SJSA1 (cell line): ENCODE results near the gene ANGPT4. TPM values are rescaled to one million over a fixed set of nuclear protein-coding genes. Genes with fewer than 3 reads are reported as not detected.

Experiments used
- DNase-seq, 2 experiments: peaks; one replicate each; pipeline ENCODE4 v3.0.0-alpha.2; 2015 to 2020; ENCODE audit warnings: low spot score in 2 of 2, low read depth in 1 of 2
- H3K27ac ChIP-seq: fragments of 250-450 bp; sonication (Bioruptor Pico); 2 replicates; pipeline ENCODE4 v1.5.1; 2020; ENCODE audit warnings: mild to moderate bottlenecking, moderate library complexity
- H3K27me3 ChIP-seq: fragments of 250-450 bp; sonication (Bioruptor Pico); replicated peaks from 2 replicates; pipeline ENCODE4 v1.5.1; 2020; ENCODE audit warnings: mild to moderate bottlenecking, moderate library complexity
- H3K36me3 ChIP-seq: fragments of 250-450 bp; sonication (Bioruptor Pico); 2 replicates; pipeline ENCODE4 v1.5.1; 2020; ENCODE audit warnings: mild to moderate bottlenecking
- H3K4me1 ChIP-seq: fragments of 250-450 bp; sonication (Bioruptor Pico); replicated peaks from 2 replicates; pipeline ENCODE4 v1.6.1; 2021; ENCODE audit warnings: mild to moderate bottlenecking
- H3K4me3 ChIP-seq: fragments of 250-450 bp; sonication (Bioruptor Pico); 2 replicates; pipeline ENCODE4 v1.5.1; 2020; ENCODE audit warnings: mild to moderate bottlenecking
- H3K9me3 ChIP-seq: fragments of 250-450 bp; sonication (Bioruptor Pico); replicated peaks from 2 replicates; pipeline ENCODE4 v1.5.1; 2020; ENCODE audit warnings: mild to moderate bottlenecking
- total RNA-seq: library from RNA; depleted of rRNA; stranded (reverse); fragments of >200 nt; shearing (Covaris generic); gene quantifications from 2 replicates; pipeline ENCODE4 v1.2.3, GENCODE V29; 2014; rRNA removed

The ANGPT4 gene
- total RNA-seq, result not detected in 2 replicates

DNA sequence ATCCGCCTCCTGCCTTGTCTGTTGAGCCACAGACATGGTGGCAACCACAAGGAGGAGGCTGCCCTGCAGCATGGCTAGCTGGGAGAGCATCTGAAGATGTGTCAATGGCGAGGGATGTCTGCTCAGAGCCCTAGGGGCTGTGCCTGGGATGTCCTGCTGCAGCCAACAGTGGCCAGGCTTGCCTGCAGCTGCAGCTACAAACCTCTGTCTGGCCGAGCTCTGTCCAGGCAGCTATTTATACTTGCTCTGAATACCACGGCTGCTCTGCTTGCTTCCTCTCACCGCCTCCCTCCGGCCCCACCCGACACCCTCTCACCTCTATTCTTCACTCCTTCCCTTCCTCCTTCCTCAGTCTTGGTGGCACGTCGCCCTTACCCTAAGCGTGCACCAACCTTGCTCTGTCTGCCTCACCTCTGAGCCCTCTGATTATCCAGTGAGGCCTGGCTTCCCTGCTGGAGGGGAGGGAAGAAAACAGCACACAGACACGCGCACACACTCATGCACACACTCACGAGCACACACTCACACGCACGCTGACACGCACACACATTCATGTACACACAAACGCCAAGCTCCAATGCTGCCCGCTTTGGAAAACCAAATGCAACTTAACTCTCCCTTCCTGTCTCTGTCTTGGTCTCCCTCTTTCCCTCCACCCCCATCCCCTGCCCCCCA, at the start of gene ANGPT4:
TSS of gene ANGPT4 (minus strand) at position 210 of the 675 bp plus-strand sequence. CDS start at position 90, 120 bp downstream.
- DNase-seq, result no peak
- H3K4me3 ChIP-seq, result no peak within 1 kb of the TSS
- H3K9me3 ChIP-seq, result no peaks in the 10 kb centered on the region
- no peaks in the 10 kb centered on the region for H3K36me3 ChIP-seq
- peaks cover 8% of the 10 kb centered on the region for H3K27me3 ChIP-seq
- H3K4me1 ChIP-seq, result no peaks in the 10 kb centered on the region
- no peak within 1 kb of the TSS for H3K27ac ChIP-seq

GRCh38 chr20:963795-964194, 47.7 kb upstream of the ANGPT4 start:
- Histone ChIP-seq H3K4me1 (no peaks in the 10 kb centered on the region), H3K27me3 (peaks cover 12% of the 10 kb centered on the region; the same call in 1 of the 2 replicates)

GRCh38 chr20:962683-963082, 46.5 kb upstream of the ANGPT4 start:
- H3K9me3 ChIP-seq, result no peaks in the 10 kb centered on the region
- no peaks in the 10 kb centered on the region for H3K36me3 ChIP-seq
- no peak overlapping the region for H3K27ac ChIP-seq
- H3K4me3 ChIP-seq, result no peak overlapping the region
- H3K27me3 ChIP-seq, result peaks cover 15% of the 10 kb centered on the region; the same call in 1 of the 2 replicates
- H3K4me1 ChIP-seq, result no peaks in the 10 kb centered on the region
- DNase-seq, result no peak

More at GRCh38 chr20:963795-964194, 47.7 kb upstream of the ANGPT4 start:
- H3K4me3 ChIP-seq, result no peak overlapping the region
- H3K27ac ChIP-seq, result no peak overlapping the region
- no peaks in the 10 kb centered on the region for H3K9me3 ChIP-seq
- no peak for DNase-seq
- no peaks in the 10 kb centered on the region for H3K36me3 ChIP-seq

DNA sequence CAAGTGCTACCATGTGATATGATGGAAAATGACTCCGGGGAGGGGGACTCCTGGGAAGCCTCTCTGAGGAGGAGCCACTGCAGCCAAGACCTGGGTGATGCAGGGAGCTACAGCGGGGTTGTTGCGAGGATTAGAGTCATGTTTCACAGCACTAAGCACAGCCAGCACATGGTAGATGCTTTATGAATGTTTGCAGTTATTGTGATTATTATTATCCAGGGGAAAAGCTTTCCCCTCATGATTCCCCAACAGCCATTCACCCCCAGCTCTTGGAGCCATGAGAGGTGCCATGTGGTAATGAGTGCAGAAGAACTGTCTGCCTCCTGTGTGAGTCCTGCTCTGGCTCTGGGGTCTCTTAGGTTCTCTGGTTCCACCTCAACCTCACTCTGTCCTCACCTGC, 46.1 kb upstream of the ANGPT4 start:
- no peaks in the 10 kb centered on the region for H3K36me3 ChIP-seq
- no peak for DNase-seq
- peaks cover 16% of the 10 kb centered on the region; the same call in 1 of the 2 replicates for H3K27me3 ChIP-seq
- H3K4me3 ChIP-seq, result no peak overlapping the region
- no peaks in the 10 kb centered on the region for H3K4me1 ChIP-seq
- no peak overlapping the region for H3K27ac ChIP-seq
- H3K9me3 ChIP-seq, result no peaks in the 10 kb centered on the region

- H3K9me3 ChIP-seq, result no peaks in the 10 kb centered on the region
- peaks cover 16% of the 10 kb centered on the region; the same call in 1 of the 2 replicates for H3K27me3 ChIP-seq
- no peak overlapping the region for H3K27ac ChIP-seq
- H3K4me3 ChIP-seq, result no peak overlapping the region
- H3K4me1 ChIP-seq, result no peaks in the 10 kb centered on the region
- no peaks in the 10 kb centered on the region for H3K36me3 ChIP-seq
- no peak for DNase-seq
Measured at GRCh38 chr20:961768-962167, 45.6 kb upstream of the ANGPT4 start.

DNA sequence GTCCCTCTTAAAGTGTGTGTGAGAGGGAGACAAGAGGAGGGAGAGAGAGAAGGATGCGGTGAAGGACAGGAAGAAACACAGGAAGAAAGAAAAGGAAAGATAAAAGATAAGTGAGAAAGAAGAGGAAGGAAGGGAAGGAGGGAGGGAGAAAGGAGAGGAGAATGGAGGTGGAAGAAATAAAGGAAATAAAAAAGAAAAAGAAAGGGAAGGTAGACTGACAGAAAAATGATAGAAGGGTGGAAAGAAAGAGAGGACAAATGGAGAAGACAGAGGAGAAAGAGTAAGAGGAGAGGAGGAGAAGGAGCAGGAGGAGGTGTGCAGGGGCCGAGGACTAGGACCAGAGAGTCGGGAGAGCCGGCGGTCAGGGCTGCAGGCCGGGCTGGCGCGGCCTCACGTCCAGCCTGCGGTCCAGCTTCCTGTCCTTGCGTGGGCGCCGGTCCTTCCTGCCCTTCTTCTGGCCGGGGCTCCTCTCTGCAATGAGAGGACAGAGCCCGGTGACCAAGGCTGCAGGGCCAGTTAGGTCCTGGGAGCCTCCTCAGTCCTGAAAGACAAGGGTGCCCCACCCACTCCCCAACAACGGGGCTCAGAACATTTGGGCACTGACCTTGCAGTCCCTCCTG, 44.0 kb upstream of the ANGPT4 start:
- Histone ChIP-seq H3K4me3 (no peak overlapping the region), H3K27ac (no peak overlapping the region), H3K27me3 (peaks cover 14% of the 10 kb centered on the region; the same call in 1 of the 2 replicates), H3K9me3 (no peaks in the 10 kb centered on the region), H3K4me1 (no peaks in the 10 kb centered on the region), H3K36me3 (no peaks in the 10 kb centered on the region)
- DNase-seq, result no peak

DNA sequence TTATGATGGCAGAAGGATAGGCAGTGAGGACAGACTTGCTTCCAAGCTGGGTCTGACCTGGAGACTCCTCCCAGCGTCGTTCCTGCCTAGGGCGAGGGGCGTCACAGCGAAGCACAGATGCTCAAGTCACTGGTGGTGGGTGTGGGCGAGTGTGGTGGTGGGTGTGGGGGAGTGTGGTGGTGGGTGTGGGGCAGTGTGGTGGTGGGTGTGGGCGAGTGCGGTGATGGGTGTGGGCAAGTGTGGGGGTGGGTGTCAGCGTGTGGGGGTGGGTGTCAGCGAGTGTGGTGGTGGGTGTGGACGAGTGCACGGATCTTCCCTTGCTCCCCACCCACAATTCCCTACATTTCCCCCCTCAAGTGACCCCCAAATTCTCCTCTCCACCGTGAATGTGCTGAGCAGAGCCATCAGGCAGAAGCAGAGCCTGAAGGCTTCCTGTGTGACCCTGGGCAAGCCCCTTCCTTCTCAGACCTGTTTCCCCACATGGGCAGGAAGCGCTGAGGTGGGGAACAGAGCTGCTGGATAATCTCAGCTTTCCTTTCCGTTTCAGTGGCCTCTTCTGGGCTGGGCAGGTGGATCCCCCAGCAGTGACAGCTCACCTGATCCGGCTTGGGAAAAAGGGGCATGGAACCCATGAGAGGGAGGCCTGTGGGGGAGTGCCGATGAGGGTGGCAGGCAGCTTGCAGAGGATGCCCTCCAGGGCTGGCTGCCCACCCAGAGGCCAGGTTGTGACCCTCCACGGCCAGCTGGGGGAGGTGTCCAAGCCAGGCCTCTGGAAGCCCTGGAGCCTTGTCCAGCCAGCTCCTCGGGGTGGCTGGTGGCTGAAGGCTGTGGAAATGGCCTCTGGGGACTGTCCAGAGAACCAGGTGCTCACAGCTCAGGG, 43.0 kb upstream of the ANGPT4 start:
- Histone ChIP-seq H3K4me3 (no peak overlapping the region), H3K9me3 (no peaks in the 10 kb centered on the region), H3K27ac (no peak overlapping the region), H3K27me3 (peaks cover 10% of the 10 kb centered on the region; the same call in 1 of the 2 replicates), H3K36me3 (no peaks in the 10 kb centered on the region), H3K4me1 (no peaks in the 10 kb centered on the region)
- no peak for DNase-seq

DNA sequence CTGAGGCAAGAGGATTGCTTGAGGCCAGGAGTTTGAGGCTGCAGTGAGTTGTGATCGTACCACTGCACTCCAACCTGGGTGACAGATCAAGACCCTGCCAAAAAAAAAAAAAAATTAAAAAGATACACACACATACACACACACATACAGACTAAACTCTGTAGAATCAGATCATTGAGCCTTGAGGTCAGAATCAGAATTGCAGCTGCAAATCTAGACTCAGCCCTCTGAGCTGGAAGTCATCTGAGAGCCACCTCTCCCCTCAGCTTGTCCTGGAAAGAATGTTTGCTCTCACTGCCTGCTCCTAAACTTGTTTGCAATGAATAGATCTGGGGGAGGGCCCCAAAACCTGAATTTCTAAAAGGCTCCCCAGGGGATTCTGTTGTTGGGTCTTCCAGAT, 41.4 kb upstream of the ANGPT4 start:
- Histone ChIP-seq H3K27me3 (0 out of 2 replicates have a peak, but pooled peaks cover 4% of the 10 kb centered on the region), H3K4me1 (no peaks in the 10 kb centered on the region), H3K4me3 (no peak overlapping the region), H3K27ac (no peak overlapping the region), H3K9me3 (no peaks in the 10 kb centered on the region), H3K36me3 (no peaks in the 10 kb centered on the region)
- no peak for DNase-seq

- H3K27ac ChIP-seq, result no peak overlapping the region
- no peaks in the 10 kb centered on the region for H3K9me3 ChIP-seq
- H3K4me3 ChIP-seq, result no peak overlapping the region
- no peaks in the 10 kb centered on the region for H3K36me3 ChIP-seq
- H3K4me1 ChIP-seq, result no peaks in the 10 kb centered on the region
- DNase-seq, result peak; percentile 59 to 64
- 0 out of 2 replicates have a peak, but pooled peaks cover 4% of the 10 kb centered on the region for H3K27me3 ChIP-seq
Measured at GRCh38 chr20:956330-956951, 40.3 kb upstream of the ANGPT4 start.

DNA sequence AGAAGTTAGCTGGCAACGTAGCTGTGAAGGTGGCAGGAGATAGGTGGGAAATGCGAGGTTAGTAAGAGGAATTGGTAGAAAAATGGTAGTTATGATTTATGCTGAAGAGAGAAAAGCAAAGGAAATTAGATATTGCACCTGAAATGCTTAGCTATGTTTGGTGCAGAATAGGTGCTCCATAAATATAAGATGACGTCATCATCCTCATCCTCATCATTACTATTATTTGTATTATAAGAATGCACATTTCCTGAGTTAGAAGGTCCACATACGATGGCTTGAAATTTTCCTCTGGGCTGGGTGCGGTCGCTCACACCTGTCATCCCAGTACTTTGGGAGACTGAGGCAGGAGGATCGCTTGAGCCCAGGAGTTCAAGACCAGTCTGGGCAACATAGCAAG, 39.5 kb upstream of the ANGPT4 start:
- Histone ChIP-seq H3K4me3 (no peak overlapping the region), H3K36me3 (no peaks in the 10 kb centered on the region), H3K27me3 (0 out of 2 replicates have a peak, but pooled peaks cover 4% of the 10 kb centered on the region), H3K27ac (no peak overlapping the region), H3K9me3 (no peaks in the 10 kb centered on the region), H3K4me1 (no peaks in the 10 kb centered on the region)
- no peak for DNase-seq

DNA sequence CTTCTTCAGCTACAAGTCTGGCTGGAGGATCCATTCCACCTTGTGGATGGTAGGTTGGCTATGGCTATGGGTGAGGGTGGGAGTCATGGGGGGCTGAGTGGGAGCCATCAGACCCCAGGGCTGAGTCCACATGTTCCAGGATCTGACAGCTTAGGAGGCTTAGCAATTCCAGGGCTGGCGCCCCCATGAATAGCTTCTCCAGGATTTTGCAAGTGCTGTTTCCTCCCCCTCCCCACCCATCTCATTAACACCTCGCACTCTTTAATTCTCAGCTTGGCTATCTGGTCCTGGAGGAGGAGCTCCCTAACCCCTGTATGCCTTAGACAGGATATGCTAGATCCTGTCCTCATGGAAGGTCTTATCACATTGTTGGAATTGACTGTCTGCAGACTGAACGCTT, 39.0 kb upstream of the ANGPT4 start:
- no peak overlapping the region for H3K27ac ChIP-seq
- no peak for DNase-seq
- H3K27me3 ChIP-seq, result 0 out of 2 replicates have a peak, but pooled peaks cover 4% of the 10 kb centered on the region
- no peaks in the 10 kb centered on the region for H3K9me3 ChIP-seq
- H3K4me1 ChIP-seq, result no peaks in the 10 kb centered on the region
- no peak overlapping the region for H3K4me3 ChIP-seq
- no peaks in the 10 kb centered on the region for H3K36me3 ChIP-seq

GRCh38 chr20:953742-954141, 37.6 kb upstream of the ANGPT4 start:
- H3K36me3 ChIP-seq, result no peaks in the 10 kb centered on the region
- peaks cover 5% of the 10 kb centered on the region; the same call in 1 of the 2 replicates for H3K27me3 ChIP-seq
- no peaks in the 10 kb centered on the region for H3K4me1 ChIP-seq
- no peaks in the 10 kb centered on the region for H3K9me3 ChIP-seq
- H3K27ac ChIP-seq, result no peak overlapping the region
- H3K4me3 ChIP-seq, result no peak overlapping the region
- DNase-seq, result no peak

GRCh38 chr20:952196-952795, 36.2 kb upstream of the ANGPT4 start:
- Histone ChIP-seq H3K9me3 (no peaks in the 10 kb centered on the region), H3K27ac (no peak overlapping the region), H3K4me1 (no peaks in the 10 kb centered on the region), H3K36me3 (no peaks in the 10 kb centered on the region), H3K4me3 (no peak overlapping the region), H3K27me3 (peaks cover 12% of the 10 kb centered on the region)
- no peak for DNase-seq
